Ascending aorta (tissue), 2 donors: Measurements from ENCODE around the gene USP5. TPM values are rescaled to one million over a fixed set of nuclear protein-coding genes. Genes with fewer than 3 reads are reported as not detected.
"Not testable (repeated sequence)": the region's sequence is repeated elsewhere in the genome, so short reads cannot be mapped to it uniquely, and the experiment has no call there.

ENCODE experiments used
- DNase-seq, 2 donors: peaks; one replicate each; pipeline ENCODE4 v3.0.0-alpha.2; 2019; ENCODE audit warnings: low spot score in 2 of 2
- H3K27ac ChIP-seq, 2 donors: fragments of 200-600 bp; sonication (generic); one replicate each; pipeline ENCODE4 v1.5.1; 2016 to 2017; ENCODE audit warnings: mild to moderate bottlenecking in 1 of 2
- H3K27me3 ChIP-seq: fragments of 200-600 bp; sonication (generic); one replicate; pipeline ENCODE4 v1.5.1; 2017
- H3K36me3 ChIP-seq, 2 donors: fragments of 200-600 bp; sonication (generic); one replicate each; pipeline ENCODE4 v1.5.1; 2016
- H3K4me1 ChIP-seq, 2 donors: fragments of 200-600 bp; sonication (generic); one replicate each; pipeline ENCODE4 v1.5.1; 2016 to 2017; ENCODE audit warnings: mild to moderate bottlenecking in 1 of 2
- H3K4me3 ChIP-seq, 2 donors: fragments of 200-600 bp; sonication (generic); one replicate each; pipeline ENCODE4 v1.5.1; 2016 to 2017; ENCODE audit warnings: mild to moderate bottlenecking in 1 of 2
- H3K9me3 ChIP-seq, 2 donors: fragments of 200-600 bp; sonication (generic); one replicate each; pipeline ENCODE4 v1.5.1; 2016
- CTCF ChIP-seq, 3 experiments: fragments of 200-600 bp in 2 of 3; fragments of 450-650 bp in 1 of 3; sonication (generic) in 2 of 3; IDR thresholded peaks; one replicate each; pipeline ENCODE4 v1.5.1; 2016 to 2019; ENCODE audit warnings: antibody characterized with exemption in 3 of 3, mild to moderate bottlenecking in 1 of 3, moderate library complexity in 1 of 3
- intact Hi-C: fragments of 100-400 bp; cut with DNase I; formaldehyde crosslinking; loops from one replicate; pipeline ENCODE4 v1.15.1; 2023
- total RNA-seq: library from RNA; depleted of rRNA; stranded (reverse); fragments of >200 nt; gene quantifications from one replicate; pipeline ENCODE4 v1.1.0, GENCODE V29; 2016

The USP5 gene
- total RNA-seq, 1 donor from 2014 or later, result 46.2 TPM

GRCh38 chr12:6871052-6871957 is 19.4 kb downstream of the USP5 start:
- no peaks in the 10 kb centered on the region for H3K27me3 ChIP-seq
- no peak for DNase-seq
- intact Hi-C loops, result loop anchor here (5.0 kb wide), 1 partner anchor 236 kb away; the partner anchor contains the start of gene C1RL
- H3K36me3 ChIP-seq, result peaks cover 17 to 19% of the 10 kb centered on the region in 2 donors
- H3K9me3 ChIP-seq, result no peaks in the 10 kb centered on the region
- peak overlapping the region; percentile 85 to 92 for H3K27ac ChIP-seq
- peaks cover 14 to 37% of the 10 kb centered on the region in 2 donors for H3K4me1 ChIP-seq
- peak overlapping the region; percentile 82 to 90 for H3K4me3 ChIP-seq
- no peak for TF ChIP-seq CTCF (IDR thresholded peaks at IDR 0.05)

DNA sequence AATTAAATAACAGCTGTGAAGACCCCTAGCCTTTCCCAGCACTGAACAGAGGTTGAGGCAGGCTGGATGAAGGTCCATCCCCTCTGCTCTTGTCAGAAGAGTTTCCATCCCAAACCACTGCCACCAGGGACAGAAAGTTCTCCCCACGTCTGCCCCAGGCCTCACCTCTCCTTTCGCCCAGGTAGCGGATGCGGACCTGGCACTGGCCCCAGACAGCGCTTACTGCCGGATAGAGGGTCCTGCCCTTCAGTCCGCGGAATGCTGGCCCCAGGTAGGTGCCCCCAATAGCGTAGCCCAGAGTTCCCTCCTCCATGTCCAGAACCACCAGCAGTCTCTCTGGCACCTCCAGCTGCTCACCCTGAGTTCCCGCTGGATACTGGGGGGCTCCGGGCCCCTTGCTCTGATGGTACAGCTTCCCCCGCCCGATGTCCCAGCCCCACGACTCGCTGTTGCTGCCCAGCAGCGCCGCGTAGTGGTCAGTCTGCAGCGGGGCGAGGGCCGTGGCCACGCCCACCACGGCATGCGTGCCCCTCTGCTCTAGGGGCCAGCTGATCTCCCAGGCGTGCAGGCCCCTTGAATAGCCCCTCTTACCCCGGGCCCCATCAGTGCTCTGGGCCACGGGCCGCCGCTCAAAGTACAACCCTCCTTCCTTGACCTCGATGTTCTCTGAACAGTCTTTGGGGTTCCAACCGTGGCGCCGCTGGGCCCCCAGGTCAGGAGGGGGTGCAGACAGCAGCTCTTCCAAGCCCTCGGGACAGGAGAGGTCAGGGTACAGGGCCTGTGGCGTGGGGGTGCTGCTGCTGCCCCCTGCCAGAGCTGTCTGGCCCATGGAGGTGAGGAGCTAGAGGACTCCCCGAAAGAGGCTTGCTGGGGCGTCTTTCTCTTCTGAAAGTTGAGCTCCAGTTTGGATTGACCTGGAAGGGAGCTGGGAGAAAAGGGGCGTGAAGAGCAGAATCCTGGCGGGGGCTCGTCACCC is 20.4 kb downstream of the USP5 start:
- peaks cover 17 to 19% of the 10 kb centered on the region in 2 donors for H3K36me3 ChIP-seq
- H3K27ac ChIP-seq, result peak overlapping the region; percentile 85 to 92
- intact Hi-C loops, result loop anchor here (1.0 to 5.0 kb wide), 5 partner anchors 19 to 235 kb away; partner anchors contain the start of genes C1RL, CDCA3, LRRC23 and RNU7-1
- H3K4me3 ChIP-seq, result peak overlapping the region; percentile 82 to 90
- peaks cover 14 to 30% of the 10 kb centered on the region in 2 donors for H3K4me1 ChIP-seq
- no peaks in the 10 kb centered on the region for H3K9me3 ChIP-seq
- peak in 1 of 2 donors; percentile 92 for DNase-seq
- TF ChIP-seq CTCF (IDR thresholded peaks at IDR 0.05), result peak; percentile 90 to 98 (median 97)
- no peaks in the 10 kb centered on the region for H3K27me3 ChIP-seq

GRCh38 chr12:6873094-6874014 is 21.4 kb downstream of the USP5 start, which contains the start of gene SPSB2:
SPSB2 (minus strand) TSS chr12:6873303; CDS start chr12:6872901, 402 bp downstream.
- peak within 1 kb of the TSS; percentile 82 to 90 for H3K4me3 ChIP-seq
- intact Hi-C loops, result loop anchor here (1.0 to 5.0 kb wide), 5 partner anchors 18 to 234 kb away; partner anchors contain the start of genes C1RL, CDCA3, LRRC23 and RNU7-1
- H3K4me1 ChIP-seq, result peaks cover 13 to 28% of the 10 kb centered on the region in 2 donors
- TF ChIP-seq CTCF (IDR thresholded peaks at IDR 0.05), result no peak
- H3K27ac ChIP-seq, result peak within 1 kb of the TSS; percentile 85 to 92
- peak; percentile 85 to 99 for DNase-seq
- H3K27me3 ChIP-seq, result no peaks in the 10 kb centered on the region
- no peaks in the 10 kb centered on the region for H3K9me3 ChIP-seq
- H3K36me3 ChIP-seq, result peaks cover 17 to 19% of the 10 kb centered on the region in 2 donors

- not testable (repeated sequence) for H3K9me3 ChIP-seq, H3K27me3 ChIP-seq, DNase-seq
- intact Hi-C loops, result loop anchor here (5.0 kb wide), 1 partner anchor 233 kb away; the partner anchor contains the start of gene C1RL
- Histone ChIP-seq H3K36me3 (peaks cover 17 to 19% of the 10 kb centered on the region in 2 donors), H3K4me1 (peaks cover 10 to 21% of the 10 kb centered on the region in 2 donors), H3K27ac (peak overlapping the region; percentile 85 to 92), H3K4me3 (peak overlapping the region; percentile 82 to 90)
Observed at GRCh38 chr12:6874015-6874368, 22.0 kb downstream of the USP5 start.

GRCh38 chr12:6879824-6880223 is 27.9 kb downstream of the USP5 start:
- H3K27ac ChIP-seq, H3K4me3 ChIP-seq, DNase-seq, H3K27me3 ChIP-seq, intact Hi-C loops, H3K4me1 ChIP-seq, H3K9me3 ChIP-seq: not testable (repeated sequence)
- H3K36me3 ChIP-seq, result peaks cover 9 to 15% of the 10 kb centered on the region in 2 donors
